HepG2 (cell line): ENCODE measurements around the gene NUDT22. TPM values are rescaled to one million over a fixed set of nuclear protein-coding genes. Genes with fewer than 3 reads are reported as not detected.

Experiments
- ATAC-seq: fragments of 200-7000 bp; cut with Tn5 transposase; 3 replicates; pipeline ENCODE4 v1.9.1; 2020; ENCODE audit warnings: mild to moderate bottlenecking, moderate library complexity
- BruUV-seq: library from RNA; stranded (reverse); fragments of 400-500 nt; replicated peaks from 2 replicates; lab custom pipeline; 2021; lab: Mats Ljungman, UMichigan
- CTCF ChIA-PET: fragments of 300-600 bp; formaldehyde crosslinking; extraction: SDS; loops from one replicate; lab custom pipeline; 2021; ENCODE audit warnings: low total read pairs, inconsistent platforms, low intra/inter-chr PET ratio; lab: Yijun Ruan, JAX
- POLR2A ChIA-PET: fragments of 350-600 bp; sonication (Branson Sonifier 250); formaldehyde crosslinking; loops from one replicate; lab custom pipeline; 2020; ENCODE audit warnings: antibody characterized with exemption, inconsistent platforms; lab: Yijun Ruan, JAX
- DNase-seq: peaks from one replicate; pipeline ENCODE4 v3.0.0-alpha.2; 2015; ENCODE audit warnings: low spot score
- FAIRE-seq: peaks from 3 replicates; lab custom pipeline; 2011; peaks lifted over from hg19 to GRCh38; lab: Jason Lieb, UNC
- H2AFZ ChIP-seq: one replicate; pipeline ENCODE4 v1.6.1; 2011; ENCODE audit warnings: low read length, inconsistent platforms
- H3K27ac ChIP-seq: fragments of 300-600 bp; 3 replicates; pipeline ENCODE4 v1.8.0; 2011; ENCODE audit warnings: mixed run types, mild to moderate bottlenecking, mixed read lengths, low read length, inconsistent platforms; ENCODE audit not compliant: insufficient read depth; ENCODE audit errors: extremely low read length
- H3K27me3 ChIP-seq, 2 experiments: fragments of 200-600 bp in 1 of 2; 2 replicates in 1 of 2; 3 replicates in 1 of 2; pipeline versions ENCODE4 v1.6.0 to v1.8.0; 2011; ENCODE audit warnings: low read length in 2 of 2, mild to moderate bottlenecking in 2 of 2, moderate library complexity in 2 of 2, inconsistent platforms in 1 of 2; ENCODE audit not compliant: insufficient read depth in 2 of 2, control insufficient read depth in 1 of 2
- H3K36me3 ChIP-seq, 2 experiments: fragments of 200-600 bp in 1 of 2; replicated peaks in 1 of 2; 2 replicates in 1 of 2; 3 replicates in 1 of 2; pipeline versions ENCODE4 v1.5.1 to v1.8.0; 2011; ENCODE audit warnings: low read length in 2 of 2, inconsistent platforms in 1 of 2; ENCODE audit not compliant: insufficient read depth in 2 of 2, control insufficient read depth in 1 of 2
- H3K4me1 ChIP-seq: 2 replicates; pipeline ENCODE4 v1.5.1; 2012; ENCODE audit warnings: low read length, inconsistent platforms; ENCODE audit not compliant: insufficient read depth
- H3K4me2 ChIP-seq: 2 replicates; pipeline ENCODE4 v1.6.0; 2011; ENCODE audit warnings: low read depth, low read length, inconsistent platforms
- H3K4me3 ChIP-seq, 3 experiments: fragments of 200-600 bp in 1 of 3; sonication (generic), shearing (Covaris generic) in 1 of 3; replicated peaks in 1 of 3; 2 replicates each; pipeline ENCODE4 v1.5.1; 2011 to 2016; ENCODE audit warnings: low read length in 3 of 3, inconsistent platforms in 2 of 3, low read depth in 2 of 3, mild to moderate bottlenecking in 2 of 3, control low read depth in 1 of 3, mixed read lengths in 1 of 3; ENCODE audit not compliant: insufficient read depth in 1 of 3
- H3K79me2 ChIP-seq: one replicate; pipeline ENCODE4 v1.6.1; 2011; ENCODE audit warnings: low read length, inconsistent platforms; ENCODE audit not compliant: insufficient read depth
- H3K9ac ChIP-seq: 2 replicates; pipeline ENCODE4 v1.6.0; 2011; ENCODE audit warnings: mild to moderate bottlenecking, low read depth, low read length, inconsistent platforms; ENCODE audit not compliant: insufficient read depth
- H3K9me3 ChIP-seq: 2 replicates; pipeline ENCODE4 v1.5.1; 2012; ENCODE audit warnings: mild to moderate bottlenecking, low read length
- H4K20me1 ChIP-seq: 2 replicates; pipeline ENCODE4 v1.6.0; 2011; ENCODE audit warnings: inconsistent platforms, mild to moderate bottlenecking, low read length, moderate library complexity; ENCODE audit not compliant: insufficient read depth
- ATF5 ChIP-seq: sonication (generic); formaldehyde crosslinking; IDR thresholded peaks from 2 replicates; pipeline ENCODE4 v1.4.0; 2020; ENCODE audit warnings: mild to moderate bottlenecking, low read depth, missing genetic modification reagents
- BRCA1 ChIP-seq: sonication (generic); formaldehyde crosslinking; IDR thresholded peaks from 2 replicates; pipeline ENCODE4 v1.4.0; 2020; ENCODE audit warnings: missing genetic modification reagents
- KLF16 ChIP-seq, 2 experiments: sonication (generic) in 1 of 2; formaldehyde crosslinking in 1 of 2; IDR thresholded peaks; 2 replicates each; pipeline versions ENCODE4 v1.6.1 to v1.8.0; 2016 to 2023; ENCODE audit warnings: missing genetic modification reagents in 2 of 2, missing compliant biosample characterization in 1 of 2
- MEIS2 ChIP-seq: sonication (generic); formaldehyde crosslinking; IDR thresholded peaks from 2 replicates; pipeline ENCODE4 v1.9.0; 2021; ENCODE audit warnings: mild to moderate bottlenecking, missing genetic modification reagents
- MYNN ChIP-seq: sonication (generic); formaldehyde crosslinking; IDR thresholded peaks from 2 replicates; pipeline ENCODE4 v1.4.0; 2020; ENCODE audit warnings: mild to moderate bottlenecking, low read depth, missing genetic modification reagents
- NR2C2 ChIP-seq: sonication (generic); formaldehyde crosslinking; IDR thresholded peaks from 2 replicates; pipeline ENCODE4 v1.4.0; 2020; ENCODE audit warnings: missing genetic modification reagents, mild to moderate bottlenecking, moderate library complexity, borderline replicate concordance
- NR2F2 ChIP-seq: IDR thresholded peaks from 2 replicates; pipeline ENCODE4 v1.6.1; 2012; ENCODE audit warnings: low read depth, inconsistent platforms, borderline replicate concordance
- PCBP1 ChIP-seq: fragments of 200-400 bp; formaldehyde crosslinking; IDR thresholded peaks from 2 replicates; pipeline ENCODE4 v1.6.1; 2017; ENCODE audit warnings: mild to moderate bottlenecking, low read depth, low read length, borderline replicate concordance
- SIN3A ChIP-seq: IDR thresholded peaks from 2 replicates; pipeline ENCODE4 v1.6.1; 2011; ENCODE audit warnings: low read depth, mild to moderate bottlenecking, control low read depth, low read length, borderline replicate concordance
- SIX4 ChIP-seq: sonication (generic); formaldehyde crosslinking; IDR thresholded peaks from 2 replicates; pipeline ENCODE4 v1.4.0; 2020; ENCODE audit warnings: missing genetic modification reagents
- TRIM22 ChIP-seq: fragments of 450-650 bp; IDR thresholded peaks from 2 replicates; pipeline ENCODE4 v1.6.1; 2017
- ZNF326 ChIP-seq: sonication (generic); formaldehyde crosslinking; IDR thresholded peaks from 2 replicates; pipeline ENCODE4 v1.4.0; 2020; ENCODE audit warnings: missing genetic modification reagents, borderline replicate concordance
- ZNF709 ChIP-seq: sonication (generic); formaldehyde crosslinking; IDR thresholded peaks from 2 replicates; pipeline ENCODE4 v1.5.0; 2020; ENCODE audit warnings: mild to moderate bottlenecking, missing genetic modification reagents
- ZNF713 ChIP-seq: sonication (generic); formaldehyde crosslinking; IDR thresholded peaks from 2 replicates; pipeline ENCODE4 v1.4.0; 2020; ENCODE audit warnings: mild to moderate bottlenecking, missing genetic modification reagents
- ZNF768 ChIP-seq: sonication (generic); formaldehyde crosslinking; IDR thresholded peaks from 2 replicates; pipeline ENCODE4 v1.4.0; 2020; ENCODE audit warnings: missing genetic modification reagents
- ZNF792 ChIP-seq: IDR thresholded peaks from 2 replicates; pipeline ENCODE4 v1.6.1; 2016
- ZSCAN12 ChIP-seq: sonication (generic); formaldehyde crosslinking; IDR thresholded peaks from 2 replicates; pipeline ENCODE4 v1.9.0; 2021; ENCODE audit warnings: mild to moderate bottlenecking, missing genetic modification reagents
- WGBS: methylation state at CpG from one replicate; pipeline ENCODE4 v1.1.6; 2017; ENCODE audit warnings: low lambda C conversion rate; 5-methylcytosine and 5-hydroxymethylcytosine counted together
- in situ Hi-C: cut with HindIII; loops from 2 replicates; pipeline ENCODE4 v1.10.0; 2017; ENCODE audit warnings: low pct_unique_long_range_greater_than_20kb; ENCODE audit not compliant: extremely low pct_ligation_motif_present
- intact Hi-C: fragments of 100-400 bp; cut with micrococcal nuclease; formaldehyde crosslinking; loops from one replicate; pipeline ENCODE4 v1.10.0; 2022; ENCODE audit not compliant: unreplicated experiment
- polyA plus RNA-seq, 8 experiments: library from polyadenylated mRNA; depleted of rRNA in 3 of 8; stranded (reverse) in 7 of 8; unstranded in 1 of 8; fragments of >200 nt; fragmentation: Illumina TruSeq in 4 of 8; extraction: Trizol in 4 of 8; gene quantifications; 2 replicates each; pipeline versions ENCODE4 v1.2.1 to v1.2.3, GENCODE V29; 2011 to 2016; ENCODE audit warnings: low read depth in 4 of 8, missing spikeins in 1 of 8, mixed read lengths in 1 of 8; ENCODE audit not compliant: insufficient read depth in 1 of 8
- total RNA-seq, 5 experiments: library from RNA; depleted of rRNA; stranded (reverse); fragments of >200 nt; fragmentation: Illumina TruSeq; extraction: Trizol; gene quantifications; 2 replicates each; pipeline ENCODE4 v1.2.3, GENCODE V29; 2016; ENCODE audit warnings: low read depth in 1 of 5
- TF ChIP-seq, protein P1 (sequence below): sonication (generic); formaldehyde crosslinking; IDR thresholded peaks from 2 replicates; pipeline ENCODE4 v1.5.0; 2020; ENCODE audit warnings: missing genetic modification reagents
- TF ChIP-seq, protein P2 (sequence below), 2 experiments: sonication (generic) in 1 of 2; formaldehyde crosslinking in 1 of 2; IDR thresholded peaks; 2 replicates each; pipeline versions ENCODE4 v1.5.1 to v1.6.1; 2011 to 2020; ENCODE audit warnings: borderline replicate concordance in 1 of 2, low read depth in 1 of 2, low read length in 1 of 2, mild to moderate bottlenecking in 1 of 2, missing genetic modification reagents in 1 of 2, moderate library complexity in 1 of 2
- TF ChIP-seq, protein P3 (sequence below): sonication (generic); formaldehyde crosslinking; IDR thresholded peaks from 2 replicates; pipeline ENCODE4 v1.9.0; 2022; ENCODE audit warnings: low read depth, missing genetic modification reagents

The NUDT22 gene
- total and polyA plus RNA-seq, 2 of the 13 experiments (the other 11 are each of a cell fraction or from before 2014, with no cell fraction given) = 33.5 to 39.8 TPM

- CTCF ChIA-PET = no interaction called here
Observed at GRCh38 chr11:64254326-64254725, 28.3 kb downstream of the NUDT22 start.

More at GRCh38 chr11:64254326-64254725, 28.3 kb downstream of the NUDT22 start:
- WGBS = 93% methylated on average over 3 of the region's 7 CpGs
- H3K4me3 ChIP-seq = no peak overlapping the region
- no peak for TF ChIP-seq PCBP1
- no peak for TF ChIP-seq ZNF326 (CRISPR knock-in tag)
- TF ChIP-seq KLF16 (CRISPR knock-in tag; IDR thresholded peaks at IDR 0.05) = no peak
- TF ChIP-seq, protein P1, sequence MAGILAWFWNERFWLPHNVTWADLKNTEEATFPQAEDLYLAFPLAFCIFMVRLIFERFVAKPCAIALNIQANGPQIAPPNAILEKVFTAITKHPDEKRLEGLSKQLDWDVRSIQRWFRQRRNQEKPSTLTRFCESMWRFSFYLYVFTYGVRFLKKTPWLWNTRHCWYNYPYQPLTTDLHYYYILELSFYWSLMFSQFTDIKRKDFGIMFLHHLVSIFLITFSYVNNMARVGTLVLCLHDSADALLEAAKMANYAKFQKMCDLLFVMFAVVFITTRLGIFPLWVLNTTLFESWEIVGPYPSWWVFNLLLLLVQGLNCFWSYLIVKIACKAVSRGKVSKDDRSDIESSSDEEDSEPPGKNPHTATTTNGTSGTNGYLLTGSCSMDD (CRISPR knock-in tag) = no peak
- no peak for TF ChIP-seq ZNF709 (CRISPR knock-in tag)
- no peak for TF ChIP-seq SIN3A
- TF ChIP-seq, protein P2, sequence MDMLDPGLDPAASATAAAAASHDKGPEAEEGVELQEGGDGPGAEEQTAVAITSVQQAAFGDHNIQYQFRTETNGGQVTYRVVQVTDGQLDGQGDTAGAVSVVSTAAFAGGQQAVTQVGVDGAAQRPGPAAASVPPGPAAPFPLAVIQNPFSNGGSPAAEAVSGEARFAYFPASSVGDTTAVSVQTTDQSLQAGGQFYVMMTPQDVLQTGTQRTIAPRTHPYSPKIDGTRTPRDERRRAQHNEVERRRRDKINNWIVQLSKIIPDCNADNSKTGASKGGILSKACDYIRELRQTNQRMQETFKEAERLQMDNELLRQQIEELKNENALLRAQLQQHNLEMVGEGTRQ (IDR thresholded peaks at IDR 0.05; ENCODE audit: low read depth, low read length) = no peak
- TF ChIP-seq, protein P2 (CRISPR knock-in tag; IDR thresholded peaks at IDR 0.05; ENCODE audit: borderline replicate concordance) = no peak
- no peak for TF ChIP-seq ZNF768 (CRISPR knock-in tag)
- no peak for TF ChIP-seq NR2C2 (CRISPR knock-in tag)
- TF ChIP-seq SIX4 (CRISPR knock-in tag) = no peak
- TF ChIP-seq, protein P3, sequence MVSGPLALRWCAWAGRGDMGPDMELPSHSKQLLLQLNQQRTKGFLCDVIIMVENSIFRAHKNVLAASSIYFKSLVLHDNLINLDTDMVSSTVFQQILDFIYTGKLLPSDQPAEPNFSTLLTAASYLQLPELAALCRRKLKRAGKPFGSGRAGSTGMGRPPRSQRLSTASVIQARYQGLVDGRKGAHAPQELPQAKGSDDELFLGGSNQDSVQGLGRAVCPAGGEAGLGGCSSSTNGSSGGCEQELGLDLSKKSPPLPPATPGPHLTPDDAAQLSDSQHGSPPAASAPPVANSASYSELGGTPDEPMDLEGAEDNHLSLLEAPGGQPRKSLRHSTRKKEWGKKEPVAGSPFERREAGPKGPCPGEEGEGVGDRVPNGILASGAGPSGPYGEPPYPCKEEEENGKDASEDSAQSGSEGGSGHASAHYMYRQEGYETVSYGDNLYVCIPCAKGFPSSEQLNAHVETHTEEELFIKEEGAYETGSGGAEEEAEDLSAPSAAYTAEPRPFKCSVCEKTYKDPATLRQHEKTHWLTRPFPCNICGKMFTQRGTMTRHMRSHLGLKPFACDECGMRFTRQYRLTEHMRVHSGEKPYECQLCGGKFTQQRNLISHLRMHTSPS (CRISPR knock-in tag) = no peak
- no peak for TF ChIP-seq NR2F2
- TF ChIP-seq MEIS2 (CRISPR knock-in tag) = no peak
- TF ChIP-seq ZNF713 = no peak
- TF ChIP-seq MYNN (CRISPR knock-in tag) = no peak
- TF ChIP-seq ZSCAN12 (CRISPR knock-in tag) = no peak
- no peak for TF ChIP-seq ZNF792 (CRISPR knock-in tag)
- no peak for TF ChIP-seq ATF5
- no peak for TF ChIP-seq BRCA1 (CRISPR knock-in tag)
- TF ChIP-seq TRIM22 = no peak
- TF ChIP-seq, all 625 proteins: peak for 0
- intact Hi-C loops (no loop called here), in situ Hi-C loops (no loop called here)
- no peak for DNase-seq
- no peak for ATAC-seq
- peaks cover 33% of the 10 kb centered on the region for H3K4me1 ChIP-seq
- no TSS peak for BruUV-seq
- no peak for FAIRE-seq
- no peaks in the 10 kb centered on the region; a peak in 1 of 5 replicates for H3K27me3 ChIP-seq
- peaks cover 7% of the 10 kb centered on the region for H3K79me2 ChIP-seq
- H3K9ac ChIP-seq = no peak overlapping the region
- H2AFZ ChIP-seq = no peak overlapping the region
- no peak overlapping the region for H3K27ac ChIP-seq
- H4K20me1 ChIP-seq = no peaks in the 10 kb centered on the region
- POLR2A ChIA-PET = no interaction called here
- peaks cover 12 to 19% of the 10 kb centered on the region in 2 experiments; a peak in 4 of 5 replicates for H3K36me3 ChIP-seq
- no peak overlapping the region for H3K4me2 ChIP-seq
- no peaks in the 10 kb centered on the region for H3K9me3 ChIP-seq
